ENCODE measurements around the gene DOK7. TPM values are rescaled to one million over a fixed set of nuclear protein-coding genes. Genes with fewer than 3 reads are reported as not detected.
"Not testable (repeated sequence)": the region's sequence is repeated elsewhere in the genome, so short reads cannot be mapped to it uniquely, and the experiment has no call there.

The DOK7 gene
- total RNA-seq, 1 donor from 2014 or later: 112 TPM

GRCh38 chr4:3531879-3532750 lies 69.0 kb downstream of the DOK7 start, which contains the start of gene LRPAP1:
Gene LRPAP1 (minus strand): TSS chr4:3532422. CDS start chr4:3532412, 10 bp downstream.
- DNase-seq (ENCODE audit: low read depth): peak; percentile 87

- no peak for DNase-seq (ENCODE audit: low read depth)
These were observed 69.8 kb downstream of the DOK7 start for GRCh38 chr4:3532751-3533422.

GRCh38 chr4:3533423-3533820 lies 70.3 kb downstream of the DOK7 start:
- no peak for DNase-seq (ENCODE audit: low read depth)

GRCh38 chr4:3535812-3536211 lies 72.7 kb downstream of the DOK7 start:
- not testable (repeated sequence) for DNase-seq (ENCODE audit: low read depth)

GRCh38 chr4:3538906-3539305 lies 75.8 kb downstream of the DOK7 start:
- not testable (repeated sequence) for DNase-seq (ENCODE audit: low read depth)

GRCh38 chr4:3543415-3543814 lies 80.3 kb downstream of the DOK7 start:
- DNase-seq (ENCODE audit: low read depth): not testable (repeated sequence)

Other genes starting within 250 kb of the DOK7 start
- gene MSANTD1, start 214.1 kb upstream of the DOK7 start, total RNA-seq: 0.48 and 0.57 TPM in 2 replicates
- gene RGS12, start 170.3 kb upstream of the DOK7 start, total RNA-seq: 27.2 and 29.0 TPM in 2 replicates
- 0.47 and 0.48 TPM in 2 replicates for gene HGFAC, start 21.3 kb upstream of the DOK7 start, total RNA-seq
- gene LRPAP1, start 69.1 kb downstream of the DOK7 start, total RNA-seq: 194 and 195 TPM in 2 replicates

All from myocyte (in vitro differentiated cells).